Upper lobe of left lung (tissue), 6 donors: ENCODE results near the gene VSTM5. TPM values are rescaled to one million over a fixed set of nuclear protein-coding genes. Genes with fewer than 3 reads are reported as not detected.

Experiments
- ATAC-seq, 2 donors: fragments of 200-7000 bp; cut with Tn5 transposase; one replicate each; pipeline ENCODE4 v1.9.1; 2022; ENCODE audit warnings: mild to moderate bottlenecking in 2 of 2, moderate library complexity in 2 of 2; ENCODE audit not compliant: low FRiP score in 2 of 2
- DNase-seq, 2 donors: peaks; one replicate each; pipeline ENCODE4 v3.0.0-alpha.2; 2019 to 2020
- H3K27ac ChIP-seq, 4 donors: fragments of 200-600 bp; sonication (generic); one replicate each; pipeline ENCODE4 v1.5.1; 2016 to 2019
- H3K27me3 ChIP-seq, 4 donors: fragments of 200-600 bp; sonication (generic); one replicate each; pipeline ENCODE4 v1.5.1; 2017 to 2019
- H3K36me3 ChIP-seq, 4 donors: fragments of 200-600 bp; sonication (generic); one replicate each; pipeline ENCODE4 v1.5.1; 2016 to 2019
- H3K4me1 ChIP-seq, 4 donors: fragments of 200-600 bp; sonication (generic); one replicate each; pipeline ENCODE4 v1.5.1; 2018 to 2019
- H3K4me3 ChIP-seq, 4 donors: fragments of 200-600 bp; sonication (generic); one replicate each; pipeline ENCODE4 v1.5.1; 2017 to 2019; ENCODE audit warnings: mild to moderate bottlenecking in 2 of 4, moderate library complexity in 1 of 4
- H3K9me3 ChIP-seq, 4 donors: fragments of 200-600 bp; sonication (generic); one replicate each; pipeline ENCODE4 v1.5.1; 2018 to 2019
- CTCF ChIP-seq, 6 experiments: fragments of 450-650 bp in 4 of 6; fragments of 200-600 bp in 2 of 6; sonication (generic) in 2 of 6; IDR thresholded peaks; one replicate each; pipeline ENCODE4 v1.5.1; 2016 to 2019; ENCODE audit warnings: antibody characterized with exemption in 6 of 6
- EP300 ChIP-seq, 4 donors: sonication (generic); formaldehyde crosslinking; IDR thresholded peaks; one replicate each; pipeline ENCODE4 v1.5.1; 2017; ENCODE audit warnings: antibody characterized with exemption in 4 of 4, control low read depth in 2 of 4
- POLR2A ChIP-seq, 4 donors: fragments of 450-650 bp; IDR thresholded peaks; one replicate each; pipeline ENCODE4 v1.5.1; 2016 to 2017; ENCODE audit warnings: antibody characterized with exemption in 4 of 4, mild to moderate bottlenecking in 2 of 4
- POLR2AphosphoS5 ChIP-seq, 2 donors: sonication (generic); formaldehyde crosslinking; IDR thresholded peaks; one replicate each; pipeline ENCODE4 v1.5.1; 2017; ENCODE audit warnings: antibody characterized with exemption in 2 of 2
- WGBS, 2 donors: methylation state at CpG; one replicate each; pipeline ENCODE4 v1.1.5; 2017 to 2018; 5-methylcytosine and 5-hydroxymethylcytosine counted together
- total RNA-seq, 6 donors: library from RNA; depleted of rRNA in 4 of 6; stranded (reverse); fragments of >200 nt in 4 of 6; gene quantifications; one replicate each; pipeline versions ENCODE4 v1.1.0 to v1.2.1, GENCODE V29; 2016 to 2021
- donor health status: DM: no; HTN: no; CAD: no; lungs with moderate emphysema.
- donor health status: DM: no; HTN: yes; CAD: no; lungs with severe emphysema.

The VSTM5 gene
- total RNA-seq, 6 donors from 2014 or later = 0.77 to 2.3 TPM; not detected in 4

GRCh38 chr11:93804879-93805278 lies 45.5 kb downstream of the VSTM5 start:
- H3K27ac ChIP-seq = no peak overlapping the region
- TF ChIP-seq EP300 (IDR thresholded peaks at IDR 0.05) (no peak), POLR2AphosphoS5 (IDR thresholded peaks at IDR 0.05) (no peak), POLR2A (IDR thresholded peaks at IDR 0.05) (no peak), CTCF (IDR thresholded peaks at IDR 0.05) (no peak)
- ATAC-seq (no peak), DNase-seq (no peak)
- peaks cover 8 to 97% (median 49%) of the 10 kb centered on the region in 4 donors for H3K36me3 ChIP-seq
- no peaks in the 10 kb centered on the region for H3K27me3 ChIP-seq
- H3K4me1 ChIP-seq = no peaks in the 10 kb centered on the region
- no peak overlapping the region for H3K4me3 ChIP-seq
- WGBS, 2 donors = 95 to 96% methylated on average over 2 of the region's 2 CpGs
- no peaks in the 10 kb centered on the region for H3K9me3 ChIP-seq

- no peaks in the 10 kb centered on the region for H3K9me3 ChIP-seq
- 57 to 78% methylated on average over 2 of the region's 2 CpGs for WGBS, 2 donors
- H3K36me3 ChIP-seq = peaks cover 27 to 97% (median 51%) of the 10 kb centered on the region in 4 donors
Observed at GRCh38 chr11:93801366-93801765, 49.1 kb downstream of the VSTM5 start.

GRCh38 chr11:93796441-93797231 lies 53.8 kb downstream of the VSTM5 start:
- no peaks in the 10 kb centered on the region for H3K27me3 ChIP-seq
- ATAC-seq = no peak
- H3K27ac ChIP-seq = no peak overlapping the region
- no peak overlapping the region for H3K4me3 ChIP-seq
- H3K36me3 ChIP-seq = peaks cover 51 to 100% (median 66%) of the 10 kb centered on the region in 4 donors
- H3K9me3 ChIP-seq = no peaks in the 10 kb centered on the region
- WGBS, 2 donors = 94% methylated on average over 6 of the region's 6 CpGs
- no peaks in the 10 kb centered on the region for H3K4me1 ChIP-seq
- no peak for DNase-seq
- TF ChIP-seq POLR2A (IDR thresholded peaks at IDR 0.05) = no peak
- no peak for TF ChIP-seq POLR2AphosphoS5 (IDR thresholded peaks at IDR 0.05)
- no peak for TF ChIP-seq CTCF (IDR thresholded peaks at IDR 0.05)

More at GRCh38 chr11:93801366-93801765, 49.1 kb downstream of the VSTM5 start:
- ATAC-seq = no peak
- Histone ChIP-seq H3K4me1 (no peaks in the 10 kb centered on the region), H3K4me3 (no peak overlapping the region), H3K27me3 (no peaks in the 10 kb centered on the region), H3K27ac (no peak overlapping the region)
- no peak for DNase-seq
- TF ChIP-seq EP300 (IDR thresholded peaks at IDR 0.05) (no peak), POLR2A (IDR thresholded peaks at IDR 0.05) (no peak), POLR2AphosphoS5 (IDR thresholded peaks at IDR 0.05) (no peak), CTCF (IDR thresholded peaks at IDR 0.05) (no peak)

- no peak for TF ChIP-seq EP300 (IDR thresholded peaks at IDR 0.05)
- TF ChIP-seq POLR2A (IDR thresholded peaks at IDR 0.05) = no peak
- TF ChIP-seq POLR2AphosphoS5 (IDR thresholded peaks at IDR 0.05) = no peak
- no peak for TF ChIP-seq CTCF (IDR thresholded peaks at IDR 0.05)
- H3K27me3 ChIP-seq = no peaks in the 10 kb centered on the region
- 72 to 85% methylated on average over 5 of the region's 5 CpGs for WGBS, 2 donors
Observed at GRCh38 chr11:93791493-93791892, 58.9 kb downstream of the VSTM5 start.

More at GRCh38 chr11:93791493-93791892, 58.9 kb downstream of the VSTM5 start:
- no peak for ATAC-seq
- peaks cover 40 to 89% (median 65%) of the 10 kb centered on the region in 4 donors for H3K36me3 ChIP-seq
- no peak overlapping the region for H3K4me3 ChIP-seq
- no peaks in the 10 kb centered on the region for H3K9me3 ChIP-seq
- no peak for DNase-seq
- no peak overlapping the region for H3K27ac ChIP-seq
- peaks cover 8 to 10% (median 9%) of the 10 kb centered on the region in 4 donors for H3K4me1 ChIP-seq
